HG02970 (cell line): Measurements from ENCODE around the gene CRB2.

Experiments
- ATAC-seq: cut with Tn5 transposase; IDR thresholded peaks from one replicate; pipeline ENCODE4 v1.9.1; 2021; ENCODE audit warnings: mild to moderate bottlenecking, moderate library complexity, moderate number of reproducible peaks; ENCODE audit not compliant: unreplicated experiment, low FRiP score

CRB2 gene

DNA sequence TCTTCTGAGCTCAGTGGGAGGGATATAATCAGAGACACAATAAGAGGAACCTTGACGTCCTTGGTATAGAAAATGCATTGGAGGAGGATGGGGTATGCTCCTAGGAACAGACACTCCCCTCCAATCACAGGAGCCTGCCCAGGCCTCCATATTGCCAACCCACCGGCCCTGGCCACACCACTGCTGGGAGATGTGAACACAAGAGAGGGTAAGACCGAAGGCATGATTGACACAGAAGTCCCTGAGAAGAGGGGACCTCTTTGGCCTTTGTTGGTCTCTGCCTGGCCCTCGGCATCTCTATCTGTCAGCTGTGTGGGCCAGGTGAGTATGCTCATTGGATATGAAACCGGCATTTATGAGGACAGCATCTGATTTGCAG lies 62.0 kb downstream of the CRB2 start:
- no peak for ATAC-seq

DNA sequence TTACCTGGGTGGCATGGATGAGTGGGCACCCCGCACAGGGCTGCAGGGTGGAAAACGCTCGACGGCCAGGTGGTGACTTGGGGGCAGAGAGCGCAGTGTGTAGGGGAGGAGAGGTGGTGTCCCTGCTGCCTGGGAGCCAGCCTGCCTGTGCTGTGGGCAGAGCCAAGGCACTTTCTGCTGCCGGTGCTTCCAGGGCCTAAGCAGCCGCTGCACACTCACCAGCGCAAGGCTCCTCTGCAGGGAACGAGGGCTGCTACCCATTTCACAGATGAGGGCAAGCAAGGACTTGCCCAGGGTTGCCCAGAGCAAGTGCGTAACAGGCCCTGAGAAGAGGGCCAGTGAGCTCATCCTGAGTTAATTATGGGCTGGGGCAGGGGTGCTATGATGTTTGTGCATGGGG lies 62.5 kb downstream of the CRB2 start:
- no peak for ATAC-seq

DNA sequence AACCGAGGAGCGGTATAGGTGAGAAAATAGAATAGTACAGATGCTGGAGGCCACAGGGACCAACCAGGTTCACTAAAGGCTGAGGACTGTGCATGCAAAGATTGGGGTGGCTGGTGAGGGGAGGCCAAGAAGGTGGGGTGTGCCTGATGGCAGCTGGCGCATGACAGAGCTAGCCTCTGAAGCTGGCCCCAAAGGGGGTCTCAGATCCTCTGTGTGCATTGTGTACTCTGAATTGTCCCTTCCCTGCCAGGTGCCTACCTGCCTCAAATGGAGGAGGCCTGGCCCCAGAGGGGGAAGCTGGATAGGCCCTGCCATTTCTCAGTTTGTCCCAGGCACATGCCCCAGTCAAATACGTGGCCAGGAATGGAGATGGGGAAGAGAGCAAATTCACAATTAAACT lies 63.1 kb downstream of the CRB2 start:
- ATAC-seq, result no peak

DNA sequence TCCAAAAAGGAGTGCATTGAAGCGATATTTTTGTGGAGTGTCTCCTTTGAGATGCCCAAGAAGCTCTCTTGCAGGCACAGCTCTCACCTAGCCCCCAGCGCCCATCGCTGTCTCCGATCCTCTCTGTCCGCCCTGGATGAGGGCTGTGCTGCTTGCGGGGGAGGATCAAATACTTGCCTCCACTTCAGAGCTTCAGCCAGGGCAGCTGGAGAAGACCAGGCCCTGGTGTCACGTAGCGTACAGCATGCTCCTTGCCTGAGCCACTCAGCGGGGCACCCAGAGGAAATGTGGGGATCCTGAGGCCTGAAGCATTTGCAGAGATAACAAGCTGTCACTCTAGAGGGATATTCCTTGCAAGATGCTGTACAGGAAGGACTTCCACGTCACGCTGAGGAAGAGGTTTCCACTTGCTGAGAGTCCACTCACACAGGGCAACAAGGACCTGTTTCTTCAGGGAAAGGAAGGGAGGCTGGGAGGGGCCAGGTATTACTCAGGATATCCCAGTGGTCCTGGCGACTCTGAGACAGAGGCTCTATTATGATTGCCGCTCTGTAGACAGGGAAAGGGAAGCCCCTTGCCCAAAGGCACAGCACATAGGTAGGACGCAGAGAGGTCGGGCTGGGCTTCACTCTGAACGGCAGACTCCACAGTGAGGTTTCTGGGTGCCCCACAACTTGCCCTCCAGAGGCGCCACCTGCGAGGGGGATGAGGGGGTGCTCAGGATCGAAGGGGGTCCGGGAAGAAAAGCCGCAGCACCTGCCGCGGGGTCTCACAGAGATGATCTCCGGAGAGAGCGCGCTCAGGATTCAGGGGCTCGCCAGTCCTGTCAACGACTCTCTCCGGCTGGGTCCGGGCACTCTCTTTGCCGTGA lies 64.0 kb downstream of the CRB2 start:
- ATAC-seq, result no peak

DNA sequence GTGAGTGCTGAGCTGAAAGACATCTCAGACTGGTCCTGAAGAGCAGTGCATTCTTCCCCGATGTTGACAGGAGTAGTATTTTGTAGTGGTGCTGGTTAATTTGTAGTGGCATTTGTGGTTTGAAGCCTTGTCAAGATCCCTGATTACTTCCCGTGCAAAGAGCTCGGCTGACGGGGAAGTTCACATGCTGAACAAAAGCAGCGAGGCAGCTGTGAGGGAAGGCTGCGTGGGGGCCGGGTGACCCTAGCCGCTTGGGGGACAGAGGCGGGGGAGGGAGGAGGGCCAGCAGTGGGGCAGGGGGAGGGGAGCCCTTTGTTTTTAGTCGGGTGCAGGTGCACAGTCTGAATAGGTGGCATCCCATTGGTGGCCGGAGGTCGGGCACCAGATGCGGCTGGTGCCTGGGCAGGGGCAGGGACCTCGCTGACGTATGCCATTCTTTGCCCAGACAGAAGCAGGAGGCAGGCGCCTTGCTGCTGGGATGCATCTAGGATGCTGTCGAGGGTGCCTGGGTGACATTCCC lies 64.7 kb downstream of the CRB2 start:
- ATAC-seq, result no peak

DNA sequence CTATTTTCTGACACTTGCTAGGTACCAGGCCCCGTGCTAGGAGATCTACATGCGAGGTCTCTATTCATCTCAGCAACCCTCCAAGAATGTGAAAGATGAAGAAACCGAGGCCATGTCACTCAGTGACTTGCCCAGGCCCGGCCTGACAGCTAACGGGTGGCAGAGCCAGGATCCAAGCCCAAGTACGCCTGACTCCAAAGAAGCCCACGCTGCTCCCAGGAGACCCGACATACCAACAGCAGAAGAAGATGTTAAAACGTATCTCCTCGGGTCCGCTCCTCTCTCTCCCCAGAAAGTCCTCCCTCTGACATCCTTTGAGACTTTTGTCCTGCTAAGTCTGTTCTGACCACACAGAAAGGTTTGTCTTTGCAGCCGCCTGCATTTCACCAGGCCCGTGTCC lies 65.2 kb downstream of the CRB2 start:
- no peak for ATAC-seq

DNA sequence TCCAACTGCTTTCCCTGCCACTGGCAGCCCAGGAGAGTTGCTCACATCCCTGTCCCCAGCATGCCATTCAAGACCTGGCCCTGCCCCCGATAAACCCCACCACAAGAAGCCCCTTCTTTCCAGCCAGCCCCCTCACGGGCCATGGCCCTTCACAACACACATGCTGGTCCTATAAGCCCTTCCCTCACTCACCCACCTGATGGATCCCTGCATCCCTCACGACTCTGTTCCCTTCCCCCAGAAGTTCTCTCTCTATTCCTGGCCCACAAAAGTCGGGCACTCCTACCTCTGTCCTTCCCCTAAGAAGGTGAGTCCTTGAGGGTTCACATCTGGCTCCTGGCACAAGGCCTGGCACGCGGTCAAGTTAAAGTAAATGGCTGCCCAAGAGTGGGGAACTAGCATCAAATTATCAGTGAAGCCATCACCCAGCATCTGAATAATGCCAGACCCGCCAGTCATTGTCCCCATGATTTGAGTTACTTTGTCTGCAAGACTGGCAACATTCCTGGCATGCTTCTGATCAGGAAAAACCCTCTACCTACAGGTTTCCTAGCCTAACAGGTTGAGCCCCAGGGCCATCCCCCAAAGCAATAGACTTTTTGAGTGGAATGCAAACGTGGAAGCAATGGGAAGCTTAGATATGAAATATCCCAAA lies 65.9 kb downstream of the CRB2 start:
- no peak for ATAC-seq

DNA sequence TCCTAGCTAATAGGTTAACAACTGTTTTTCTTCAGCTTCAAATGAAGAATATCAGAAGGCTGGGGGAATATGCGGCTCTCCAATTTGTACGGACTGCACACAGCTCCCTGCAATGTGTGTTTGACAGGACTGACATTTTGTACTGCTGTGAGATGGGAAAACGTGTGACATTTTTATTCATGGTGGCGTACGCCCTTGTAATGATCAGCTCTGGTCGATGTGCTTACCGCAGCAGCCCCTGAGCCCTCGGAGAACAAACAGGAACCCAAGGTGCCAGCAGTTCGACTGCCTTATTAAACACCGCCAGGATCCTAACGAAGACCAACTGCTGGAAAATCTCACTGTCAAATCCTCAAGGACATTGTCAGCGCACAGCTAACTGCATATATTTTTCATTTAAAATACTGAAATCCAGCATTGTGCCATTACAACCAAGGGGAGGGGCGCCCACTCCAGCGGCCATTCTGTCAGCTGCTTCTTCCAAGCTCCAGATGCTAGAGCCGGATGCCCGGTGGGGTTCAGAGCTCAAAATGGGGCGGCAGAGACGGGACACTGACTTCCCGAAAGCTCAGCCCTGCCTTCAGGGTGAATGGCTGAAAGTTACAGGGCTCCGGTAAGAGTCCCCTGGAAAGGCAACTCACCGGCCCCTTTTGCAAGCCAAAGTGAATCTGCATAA lies 66.8 kb downstream of the CRB2 start:
- ATAC-seq, result no peak

DNA sequence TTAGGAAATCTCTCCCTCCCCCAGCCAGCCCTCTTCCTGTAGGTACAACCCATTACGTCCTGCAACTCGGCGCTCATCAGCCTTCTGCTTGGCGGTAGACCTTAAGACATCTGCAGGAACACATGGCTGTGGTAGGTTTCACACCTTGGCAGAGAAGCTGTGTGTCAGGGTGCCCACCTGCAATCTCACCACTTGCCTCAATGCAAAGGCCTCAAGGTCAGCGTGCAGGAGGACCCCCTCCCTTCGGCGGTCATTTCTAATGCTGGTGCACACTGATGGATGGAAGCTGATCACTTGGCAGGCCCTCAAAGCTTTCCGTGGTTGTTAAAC lies 67.3 kb downstream of the CRB2 start:
- no peak for ATAC-seq

DNA sequence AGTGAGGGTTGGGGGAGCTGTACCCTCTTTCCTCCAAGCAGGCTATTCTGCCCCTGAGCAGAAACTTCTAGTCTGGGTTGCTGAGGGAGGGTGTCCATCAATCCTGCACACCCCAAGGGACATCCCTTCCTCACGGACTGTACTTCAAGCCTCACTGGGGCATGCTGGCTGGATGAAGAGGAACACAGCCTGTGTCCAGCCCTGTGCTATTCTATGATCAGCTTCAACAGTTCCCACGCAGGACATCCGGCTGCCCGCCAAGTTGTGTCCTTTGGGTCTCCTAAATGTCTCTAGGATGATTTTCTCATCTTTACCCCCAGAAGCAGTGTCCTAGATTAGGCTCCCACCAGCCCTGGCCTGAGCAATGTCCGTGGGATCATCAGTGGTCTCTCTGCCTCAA lies 68.1 kb downstream of the CRB2 start:
- no peak for ATAC-seq

DNA sequence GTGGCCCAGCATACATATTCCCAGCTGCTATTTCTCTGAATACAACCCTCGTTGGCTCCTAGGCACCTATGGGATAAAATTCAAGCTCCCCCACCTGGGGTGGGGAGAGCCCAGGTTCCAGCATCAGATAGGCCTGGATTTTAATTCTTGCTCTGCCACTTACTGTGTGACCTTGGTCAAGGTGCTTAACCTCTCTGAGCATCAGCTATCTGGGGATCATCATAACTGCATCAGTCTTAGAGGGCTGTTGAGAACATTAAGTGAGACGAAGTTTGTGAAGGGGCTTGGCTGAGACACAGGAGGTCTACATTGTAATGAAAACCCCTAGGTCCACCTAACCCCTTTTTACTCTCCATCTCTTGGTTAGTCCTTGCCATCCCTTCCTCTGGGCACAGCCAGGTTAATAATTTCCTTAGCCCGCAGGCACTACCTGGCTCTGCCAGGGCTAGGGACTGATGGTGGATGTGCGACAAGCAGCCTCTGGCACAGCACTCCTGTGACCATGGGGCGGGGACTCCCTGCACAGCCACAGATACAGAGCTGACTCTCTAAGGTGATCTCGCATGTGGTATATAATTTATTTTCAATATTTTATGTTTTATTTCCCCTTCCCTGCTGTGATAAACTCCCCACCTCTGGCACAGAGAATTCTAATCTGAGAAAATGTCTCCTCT lies 68.7 kb downstream of the CRB2 start:
- no peak for ATAC-seq

DNA sequence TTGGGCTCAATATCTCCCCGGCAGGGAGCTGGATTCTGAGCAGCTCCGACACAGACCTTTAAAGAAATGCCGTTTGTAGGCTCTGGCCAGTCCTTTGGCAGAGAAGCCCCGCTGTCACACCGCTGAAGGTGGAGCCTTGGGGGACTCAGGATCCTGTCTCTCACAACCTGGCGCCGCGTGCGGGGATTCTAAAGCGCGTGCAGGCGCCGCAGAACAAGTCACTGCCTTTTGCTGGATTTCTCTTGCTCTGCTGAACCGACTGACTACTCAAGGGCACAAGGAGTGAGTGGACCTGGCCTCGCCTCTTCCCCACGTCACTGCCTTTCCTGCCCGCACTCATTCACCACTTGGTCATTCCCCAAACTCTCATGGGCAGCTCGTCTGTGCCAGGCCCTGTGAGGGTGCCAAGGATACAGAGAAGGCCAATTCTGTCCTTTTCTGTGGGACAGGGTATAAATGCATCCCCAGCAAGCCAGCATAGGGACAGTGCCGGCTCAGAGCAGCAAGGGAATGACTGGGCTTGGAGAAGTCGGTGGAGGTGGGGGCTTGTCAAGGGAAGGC lies 69.3 kb downstream of the CRB2 start:
- no peak for ATAC-seq

DNA sequence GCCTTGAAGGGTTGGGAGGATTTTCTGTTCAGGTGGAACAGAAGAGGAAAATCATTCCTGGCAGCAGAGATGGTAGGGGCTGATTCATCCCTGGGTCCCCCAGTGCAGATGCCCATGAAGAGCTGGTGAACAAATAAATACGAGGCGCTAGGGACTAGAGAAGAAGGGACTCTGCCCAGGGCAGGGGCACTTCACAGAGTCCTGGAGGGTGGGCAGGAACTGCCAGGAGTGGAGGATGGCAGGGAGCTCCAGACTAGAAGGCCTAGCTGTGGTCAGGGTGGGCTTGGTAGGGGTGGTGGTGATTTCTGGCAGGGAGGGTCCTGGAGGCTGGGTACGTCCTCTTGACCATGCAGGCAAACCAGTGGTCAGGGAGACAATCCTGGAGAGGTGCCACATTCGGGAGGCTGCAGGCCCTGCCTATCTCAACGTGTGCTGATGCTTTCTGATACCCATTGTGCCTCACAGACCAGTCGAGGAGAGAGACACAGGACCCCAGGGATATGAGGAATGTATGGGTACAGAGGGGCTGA lies 69.9 kb downstream of the CRB2 start:
- ATAC-seq, result no peak

DNA sequence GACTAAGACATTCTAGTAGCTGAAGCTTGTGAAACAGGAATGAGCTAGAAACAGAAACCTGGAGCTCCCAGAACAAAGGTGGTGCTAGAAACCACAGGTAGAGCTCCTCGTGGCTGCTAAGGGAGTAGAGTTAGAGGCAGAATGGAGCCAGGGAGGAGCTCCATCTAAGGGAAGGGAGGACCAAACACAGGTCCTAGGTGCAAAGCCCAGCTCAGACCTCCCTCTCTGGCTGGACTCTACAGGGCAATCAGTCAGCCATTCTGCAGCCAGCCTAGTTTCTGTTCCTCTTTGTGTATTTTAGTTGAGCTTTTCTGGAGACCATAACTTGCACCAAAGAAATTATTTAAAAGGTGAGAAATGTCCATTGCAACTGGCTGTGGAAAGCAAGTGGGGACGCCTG lies 70.4 kb downstream of the CRB2 start:
- ATAC-seq, result no peak
